H1 (cell line): Measurements from ENCODE around the gene TNFAIP2.

ENCODE experiments used
- CREB1 ChIP-seq: IDR thresholded peaks from 2 replicates; pipeline ENCODE4 v1.6.1; 2012; ENCODE audit warnings: inconsistent platforms
- EGR1 ChIP-seq: IDR thresholded peaks from 2 replicates; pipeline ENCODE4 v1.6.1; 2011; ENCODE audit warnings: low read depth, low read length, borderline replicate concordance
- POLR2A ChIP-seq, 2 experiments: IDR thresholded peaks; 1 replicate in 1 of 2; 2 replicates in 1 of 2; pipeline ENCODE4 v1.6.1; 2011; ENCODE audit warnings: low read depth in 2 of 2, low read length in 2 of 2, mild to moderate bottlenecking in 2 of 2; ENCODE audit errors: control extremely low read depth in 1 of 2
- POU5F1 ChIP-seq: IDR thresholded peaks from 2 replicates; pipeline ENCODE4 v1.6.1; 2011; ENCODE audit warnings: low read depth, mild to moderate bottlenecking, low read length, moderate library complexity
- TF ChIP-seq, protein P1 (sequence below), 3 experiments: IDR thresholded peaks; 1 replicate in 2 of 3; 2 replicates in 1 of 3; pipeline versions ENCODE4 v1.5.1 to v1.6.1; 2011; ENCODE audit warnings: low read length in 3 of 3, mild to moderate bottlenecking in 3 of 3, inconsistent platforms in 2 of 3, low read depth in 1 of 3, moderate library complexity in 1 of 3; ENCODE audit not compliant: insufficient read depth in 1 of 3; ENCODE audit errors: control extremely low read depth in 1 of 3
- TF ChIP-seq, protein P2 (sequence below): fragments of 300-600 bp; sonication (generic); IDR thresholded peaks from 2 replicates; pipeline ENCODE4 v1.7.1; 2012; ENCODE audit warnings: low read length, moderate library complexity, mild to moderate bottlenecking, inconsistent platforms; ENCODE audit not compliant: insufficient replicate concordance

DNA sequence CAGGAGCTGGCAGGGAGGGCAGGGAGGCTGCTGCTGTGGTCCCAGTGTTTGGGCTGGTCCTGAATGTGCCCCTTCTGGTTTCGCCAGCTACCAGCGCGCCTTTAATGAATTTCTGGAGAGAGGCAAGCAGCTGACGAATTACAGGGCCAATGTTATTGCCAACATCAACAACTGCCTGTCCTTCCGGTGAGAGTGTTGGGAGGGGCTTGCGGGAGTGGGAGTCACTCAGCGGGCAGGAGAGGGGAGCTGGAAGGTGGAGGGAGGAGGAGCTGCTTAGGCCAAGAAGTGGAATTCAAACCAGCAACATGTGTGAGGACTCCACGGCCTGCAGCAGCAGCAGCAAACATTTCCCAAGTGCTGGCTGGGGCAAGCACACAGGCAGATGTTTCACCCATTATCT lies 7.7 kb downstream of the TNFAIP2 start:
- TF ChIP-seq, protein P1, sequence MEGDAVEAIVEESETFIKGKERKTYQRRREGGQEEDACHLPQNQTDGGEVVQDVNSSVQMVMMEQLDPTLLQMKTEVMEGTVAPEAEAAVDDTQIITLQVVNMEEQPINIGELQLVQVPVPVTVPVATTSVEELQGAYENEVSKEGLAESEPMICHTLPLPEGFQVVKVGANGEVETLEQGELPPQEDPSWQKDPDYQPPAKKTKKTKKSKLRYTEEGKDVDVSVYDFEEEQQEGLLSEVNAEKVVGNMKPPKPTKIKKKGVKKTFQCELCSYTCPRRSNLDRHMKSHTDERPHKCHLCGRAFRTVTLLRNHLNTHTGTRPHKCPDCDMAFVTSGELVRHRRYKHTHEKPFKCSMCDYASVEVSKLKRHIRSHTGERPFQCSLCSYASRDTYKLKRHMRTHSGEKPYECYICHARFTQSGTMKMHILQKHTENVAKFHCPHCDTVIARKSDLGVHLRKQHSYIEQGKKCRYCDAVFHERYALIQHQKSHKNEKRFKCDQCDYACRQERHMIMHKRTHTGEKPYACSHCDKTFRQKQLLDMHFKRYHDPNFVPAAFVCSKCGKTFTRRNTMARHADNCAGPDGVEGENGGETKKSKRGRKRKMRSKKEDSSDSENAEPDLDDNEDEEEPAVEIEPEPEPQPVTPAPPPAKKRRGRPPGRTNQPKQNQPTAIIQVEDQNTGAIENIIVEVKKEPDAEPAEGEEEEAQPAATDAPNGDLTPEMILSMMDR (IDR thresholded peaks at IDR 0.05; ENCODE audit: control extremely low read depth in 1 of 3, insufficient read depth in 1 of 3, low read depth in 1 of 3, low read length in 3 of 3): no peak
- TF ChIP-seq EGR1 (no peak), POU5F1 (no peak), CREB1 (no peak), POLR2A (IDR thresholded peaks at IDR 0.05; ENCODE audit: control extremely low read depth in 1 of 2, low read depth in 2 of 2, low read length in 2 of 2) (no peak)
- TF ChIP-seq, protein P2, sequence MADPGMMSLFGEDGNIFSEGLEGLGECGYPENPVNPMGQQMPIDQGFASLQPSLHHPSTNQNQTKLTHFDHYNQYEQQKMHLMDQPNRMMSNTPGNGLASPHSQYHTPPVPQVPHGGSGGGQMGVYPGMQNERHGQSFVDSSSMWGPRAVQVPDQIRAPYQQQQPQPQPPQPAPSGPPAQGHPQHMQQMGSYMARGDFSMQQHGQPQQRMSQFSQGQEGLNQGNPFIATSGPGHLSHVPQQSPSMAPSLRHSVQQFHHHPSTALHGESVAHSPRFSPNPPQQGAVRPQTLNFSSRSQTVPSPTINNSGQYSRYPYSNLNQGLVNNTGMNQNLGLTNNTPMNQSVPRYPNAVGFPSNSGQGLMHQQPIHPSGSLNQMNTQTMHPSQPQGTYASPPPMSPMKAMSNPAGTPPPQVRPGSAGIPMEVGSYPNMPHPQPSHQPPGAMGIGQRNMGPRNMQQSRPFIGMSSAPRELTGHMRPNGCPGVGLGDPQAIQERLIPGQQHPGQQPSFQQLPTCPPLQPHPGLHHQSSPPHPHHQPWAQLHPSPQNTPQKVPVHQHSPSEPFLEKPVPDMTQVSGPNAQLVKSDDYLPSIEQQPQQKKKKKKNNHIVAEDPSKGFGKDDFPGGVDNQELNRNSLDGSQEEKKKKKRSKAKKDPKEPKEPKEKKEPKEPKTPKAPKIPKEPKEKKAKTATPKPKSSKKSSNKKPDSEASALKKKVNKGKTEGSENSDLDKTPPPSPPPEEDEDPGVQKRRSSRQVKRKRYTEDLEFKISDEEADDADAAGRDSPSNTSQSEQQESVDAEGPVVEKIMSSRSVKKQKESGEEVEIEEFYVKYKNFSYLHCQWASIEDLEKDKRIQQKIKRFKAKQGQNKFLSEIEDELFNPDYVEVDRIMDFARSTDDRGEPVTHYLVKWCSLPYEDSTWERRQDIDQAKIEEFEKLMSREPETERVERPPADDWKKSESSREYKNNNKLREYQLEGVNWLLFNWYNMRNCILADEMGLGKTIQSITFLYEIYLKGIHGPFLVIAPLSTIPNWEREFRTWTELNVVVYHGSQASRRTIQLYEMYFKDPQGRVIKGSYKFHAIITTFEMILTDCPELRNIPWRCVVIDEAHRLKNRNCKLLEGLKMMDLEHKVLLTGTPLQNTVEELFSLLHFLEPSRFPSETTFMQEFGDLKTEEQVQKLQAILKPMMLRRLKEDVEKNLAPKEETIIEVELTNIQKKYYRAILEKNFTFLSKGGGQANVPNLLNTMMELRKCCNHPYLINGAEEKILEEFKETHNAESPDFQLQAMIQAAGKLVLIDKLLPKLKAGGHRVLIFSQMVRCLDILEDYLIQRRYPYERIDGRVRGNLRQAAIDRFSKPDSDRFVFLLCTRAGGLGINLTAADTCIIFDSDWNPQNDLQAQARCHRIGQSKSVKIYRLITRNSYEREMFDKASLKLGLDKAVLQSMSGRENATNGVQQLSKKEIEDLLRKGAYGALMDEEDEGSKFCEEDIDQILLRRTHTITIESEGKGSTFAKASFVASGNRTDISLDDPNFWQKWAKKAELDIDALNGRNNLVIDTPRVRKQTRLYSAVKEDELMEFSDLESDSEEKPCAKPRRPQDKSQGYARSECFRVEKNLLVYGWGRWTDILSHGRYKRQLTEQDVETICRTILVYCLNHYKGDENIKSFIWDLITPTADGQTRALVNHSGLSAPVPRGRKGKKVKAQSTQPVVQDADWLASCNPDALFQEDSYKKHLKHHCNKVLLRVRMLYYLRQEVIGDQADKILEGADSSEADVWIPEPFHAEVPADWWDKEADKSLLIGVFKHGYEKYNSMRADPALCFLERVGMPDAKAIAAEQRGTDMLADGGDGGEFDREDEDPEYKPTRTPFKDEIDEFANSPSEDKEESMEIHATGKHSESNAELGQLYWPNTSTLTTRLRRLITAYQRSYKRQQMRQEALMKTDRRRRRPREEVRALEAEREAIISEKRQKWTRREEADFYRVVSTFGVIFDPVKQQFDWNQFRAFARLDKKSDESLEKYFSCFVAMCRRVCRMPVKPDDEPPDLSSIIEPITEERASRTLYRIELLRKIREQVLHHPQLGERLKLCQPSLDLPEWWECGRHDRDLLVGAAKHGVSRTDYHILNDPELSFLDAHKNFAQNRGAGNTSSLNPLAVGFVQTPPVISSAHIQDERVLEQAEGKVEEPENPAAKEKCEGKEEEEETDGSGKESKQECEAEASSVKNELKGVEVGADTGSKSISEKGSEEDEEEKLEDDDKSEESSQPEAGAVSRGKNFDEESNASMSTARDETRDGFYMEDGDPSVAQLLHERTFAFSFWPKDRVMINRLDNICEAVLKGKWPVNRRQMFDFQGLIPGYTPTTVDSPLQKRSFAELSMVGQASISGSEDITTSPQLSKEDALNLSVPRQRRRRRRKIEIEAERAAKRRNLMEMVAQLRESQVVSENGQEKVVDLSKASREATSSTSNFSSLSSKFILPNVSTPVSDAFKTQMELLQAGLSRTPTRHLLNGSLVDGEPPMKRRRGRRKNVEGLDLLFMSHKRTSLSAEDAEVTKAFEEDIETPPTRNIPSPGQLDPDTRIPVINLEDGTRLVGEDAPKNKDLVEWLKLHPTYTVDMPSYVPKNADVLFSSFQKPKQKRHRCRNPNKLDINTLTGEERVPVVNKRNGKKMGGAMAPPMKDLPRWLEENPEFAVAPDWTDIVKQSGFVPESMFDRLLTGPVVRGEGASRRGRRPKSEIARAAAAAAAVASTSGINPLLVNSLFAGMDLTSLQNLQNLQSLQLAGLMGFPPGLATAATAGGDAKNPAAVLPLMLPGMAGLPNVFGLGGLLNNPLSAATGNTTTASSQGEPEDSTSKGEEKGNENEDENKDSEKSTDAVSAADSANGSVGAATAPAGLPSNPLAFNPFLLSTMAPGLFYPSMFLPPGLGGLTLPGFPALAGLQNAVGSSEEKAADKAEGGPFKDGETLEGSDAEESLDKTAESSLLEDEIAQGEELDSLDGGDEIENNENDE: no peak
